ENCODE results near the gene KANSL1. TPM values are rescaled to one million over a fixed set of nuclear protein-coding genes. Genes with fewer than 3 reads are reported as not detected.
"Not testable (repeated sequence)": the region's sequence is repeated elsewhere in the genome, so short reads cannot be mapped to it uniquely, and the experiment has no call there.

Gene KANSL1
- total and polyA plus RNA-seq, 3 experiments from 2014 or later = 20.9 to 70.7 (median 69.2) TPM

DNA sequence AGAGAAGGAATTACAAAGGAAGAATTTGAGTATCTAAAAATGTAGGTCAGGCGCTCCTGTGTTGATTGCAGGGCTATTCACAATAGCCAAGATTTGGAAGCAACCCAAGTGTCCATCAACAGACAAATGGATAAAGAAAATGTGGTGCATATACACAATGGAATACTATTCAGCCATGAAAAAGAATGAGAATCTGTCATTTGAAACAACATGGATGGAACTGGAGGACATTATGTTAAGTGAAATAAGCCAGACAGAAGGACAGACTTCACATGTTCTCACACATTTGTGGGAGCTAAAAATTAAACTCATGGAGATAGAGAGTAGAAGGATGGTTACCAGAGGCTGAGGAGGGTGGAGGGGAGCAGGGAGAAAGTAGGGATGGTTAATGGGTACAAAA, 187.1 kb downstream of the KANSL1 start:
- H3K27me3 Mint-ChIP-seq; H3K4me1 ChIP-seq (ENCODE audit: insufficient read depth, low read length); H3K9me3 Mint-ChIP-seq; H3K9me3 ChIP-seq (ENCODE audit: low read length); H3K4me1 Mint-ChIP-seq; DNase-seq; H3K27ac ChIP-seq (ENCODE audit: low read depth, low read length); H3K4me3 Mint-ChIP-seq; POLR2A ChIA-PET; H3K36me3 Mint-ChIP-seq; H3K4me3 ChIP-seq (ENCODE audit: low read length); H3K36me3 ChIP-seq (ENCODE audit: insufficient read depth, low read length); H3K27me3 ChIP-seq (ENCODE audit: insufficient read depth, low read length, poor library complexity, severe bottlenecking); H3K27ac Mint-ChIP-seq; CTCF ChIA-PET: not testable (repeated sequence)

- Mint-ChIP-seq H3K27ac (peak overlapping the region in 1 of 8 donors; percentile 15), H3K36me3 (no peaks in the 10 kb centered on the region), H3K4me1 (peaks cover 0 to 3% (median 2%) of the 10 kb centered on the region in 3 donors), H3K27me3 (no peaks in the 10 kb centered on the region), H3K4me3 (no peak overlapping the region), H3K9me3 (no peaks in the 10 kb centered on the region)
- no peaks in the 10 kb centered on the region for H3K36me3 ChIP-seq (ENCODE audit: insufficient read depth, low read length)
- H3K9me3 ChIP-seq (ENCODE audit: low read length) = no peaks in the 10 kb centered on the region
- H3K27me3 ChIP-seq (ENCODE audit: insufficient read depth, low read length, poor library complexity, severe bottlenecking) = no peaks in the 10 kb centered on the region
- CTCF ChIA-PET = interaction anchor here (0.9 to 5.6 kb wide), 8 partner anchors 16 to 259 kb away, joined by 3 to 54 read pairs (median 9); partner anchors contain the start of gene KANSL1
- DNase-seq = no peak
- no peak overlapping the region for H3K27ac ChIP-seq (ENCODE audit: low read depth, low read length)
- POLR2A ChIA-PET = no interaction called here
- H3K4me1 ChIP-seq (ENCODE audit: insufficient read depth, low read length) = peaks cover 4% of the 10 kb centered on the region
- H3K4me3 ChIP-seq (ENCODE audit: low read length) = no peak overlapping the region
These were observed 189.1 kb downstream of the KANSL1 start for GRCh38 chr17:46003907-46004748.

- no peak overlapping the region for H3K4me3 ChIP-seq (ENCODE audit: low read length)
- POLR2A ChIA-PET = interaction anchor here (0.6 kb wide), 1 partner anchor 208 kb away, joined by 9 read pairs; no protein-coding TSS in a partner anchor
- Mint-ChIP-seq H3K4me3 (no peak overlapping the region), H3K27ac (peak overlapping the region in 2 of 8 donors; percentile 11 to 85), H3K4me1 (peaks cover 0 to 3% (median 2%) of the 10 kb centered on the region in 3 donors), H3K9me3 (no peaks in the 10 kb centered on the region), H3K27me3 (peaks cover 0 to 1% of the 10 kb centered on the region in 2 donors), H3K36me3 (no peaks in the 10 kb centered on the region)
- no peak overlapping the region for H3K27ac ChIP-seq (ENCODE audit: low read depth, low read length)
- H3K36me3 ChIP-seq (ENCODE audit: insufficient read depth, low read length) = no peaks in the 10 kb centered on the region
- H3K4me1 ChIP-seq (ENCODE audit: insufficient read depth, low read length) = peaks cover 4% of the 10 kb centered on the region
- no peaks in the 10 kb centered on the region for H3K9me3 ChIP-seq (ENCODE audit: low read length)
- CTCF ChIA-PET = interaction anchor here (1.2 to 5.6 kb wide), 14 partner anchors 12 to 260 kb away, joined by 3 to 54 read pairs (median 5); partner anchors contain the start of gene KANSL1
- no peaks in the 10 kb centered on the region for H3K27me3 ChIP-seq (ENCODE audit: insufficient read depth, low read length, poor library complexity, severe bottlenecking)
- no peak for DNase-seq
These were observed 190.3 kb downstream of the KANSL1 start for GRCh38 chr17:46002973-46003316.

- Histone ChIP-seq H3K27me3 (ENCODE audit: insufficient read depth, low read length, poor library complexity, severe bottlenecking) (no peaks in the 10 kb centered on the region), H3K27ac (ENCODE audit: low read depth, low read length) (no peak overlapping the region), H3K36me3 (ENCODE audit: insufficient read depth, low read length) (no peaks in the 10 kb centered on the region), H3K4me3 (ENCODE audit: low read length) (no peak overlapping the region), H3K9me3 (ENCODE audit: low read length) (no peaks in the 10 kb centered on the region), H3K4me1 (ENCODE audit: insufficient read depth, low read length) (peaks cover 4% of the 10 kb centered on the region)
- Mint-ChIP-seq H3K27me3 (peaks cover 0 to 1% of the 10 kb centered on the region in 2 donors), H3K4me1 (peaks cover 0 to 3% (median 2%) of the 10 kb centered on the region in 3 donors), H3K36me3 (no peaks in the 10 kb centered on the region), H3K9me3 (no peaks in the 10 kb centered on the region), H3K27ac (peak overlapping the region in 3 of 8 donors; percentile 72 to 86 (median 85)), H3K4me3 (no peak overlapping the region)
- DNase-seq = peak; percentile 60 to 77 (median 62)
- POLR2A ChIA-PET = interaction anchor here (0.6 kb wide), 1 partner anchor 209 kb away, joined by 9 read pairs; no protein-coding TSS in a partner anchor
- CTCF ChIA-PET = interaction anchor here (0.6 to 5.6 kb wide), 23 partner anchors 10 to 284 kb away, joined by 3 to 54 read pairs (median 3); partner anchors contain the start of gene KANSL1
These were observed 190.8 kb downstream of the KANSL1 start for GRCh38 chr17:46002311-46002972.

DNA sequence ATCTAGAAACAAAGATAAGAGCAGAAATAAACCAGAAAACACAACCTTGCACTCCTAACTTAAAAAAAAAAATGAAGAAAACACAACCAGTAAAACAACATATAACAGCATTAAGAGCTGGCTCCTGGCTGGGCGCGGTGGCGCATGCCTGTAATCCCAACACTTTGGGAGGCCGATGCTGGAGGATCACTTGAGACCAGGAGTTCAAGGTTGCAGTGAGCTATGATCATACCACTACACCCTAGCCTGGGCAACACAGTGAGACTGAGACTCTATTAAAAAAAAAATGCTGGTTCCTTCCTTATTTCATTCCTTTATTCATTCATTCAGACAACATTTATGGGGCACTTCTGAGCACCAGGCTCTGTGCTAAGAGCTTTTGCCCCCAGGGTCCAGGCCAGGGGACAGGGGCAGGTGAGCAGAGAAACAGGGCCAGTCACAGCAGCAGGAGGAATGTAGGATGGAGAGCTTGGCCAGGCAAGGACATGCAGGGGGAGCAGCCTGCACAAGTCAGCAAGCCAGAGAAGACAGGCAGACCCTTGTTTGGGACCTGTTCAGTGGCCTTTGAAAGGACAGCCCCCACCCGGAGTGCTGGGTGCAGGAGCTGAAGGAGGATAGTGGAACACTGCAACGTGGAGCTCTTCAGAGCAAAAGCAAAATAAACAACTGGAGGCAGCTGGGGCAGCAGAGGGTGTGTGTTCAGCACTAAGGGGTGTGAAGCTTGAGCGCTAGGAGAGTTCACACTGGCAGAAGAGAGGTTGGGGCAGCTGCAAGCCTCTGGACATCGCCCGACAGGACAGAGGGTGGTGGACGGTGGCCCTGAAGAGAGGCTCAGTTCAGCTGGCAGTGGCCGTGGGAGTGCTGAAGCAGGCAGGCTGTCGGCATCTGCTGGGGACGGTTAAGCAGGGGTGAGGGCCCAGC, 191.6 kb downstream of the KANSL1 start:
- Mint-ChIP-seq H3K4me1 (peaks cover 0 to 3% (median 2%) of the 10 kb centered on the region in 3 donors), H3K9me3 (no peaks in the 10 kb centered on the region), H3K36me3 (no peaks in the 10 kb centered on the region), H3K4me3 (no peak overlapping the region), H3K27ac (peak overlapping the region in 3 of 8 donors; percentile 24 to 72 (median 28)), H3K27me3 (peaks cover 0 to 1% of the 10 kb centered on the region in 2 donors)
- Histone ChIP-seq H3K4me3 (ENCODE audit: low read length) (no peak overlapping the region), H3K36me3 (ENCODE audit: insufficient read depth, low read length) (no peaks in the 10 kb centered on the region), H3K27ac (ENCODE audit: low read depth, low read length) (no peak overlapping the region), H3K9me3 (ENCODE audit: low read length) (no peaks in the 10 kb centered on the region), H3K4me1 (ENCODE audit: insufficient read depth, low read length) (peaks cover 4% of the 10 kb centered on the region), H3K27me3 (ENCODE audit: insufficient read depth, low read length, poor library complexity, severe bottlenecking) (no peaks in the 10 kb centered on the region)
- DNase-seq = no peak
- POLR2A ChIA-PET = no interaction called here
- CTCF ChIA-PET = interaction anchor here (0.6 to 5.6 kb wide), 19 partner anchors 9 to 285 kb away, joined by 3 to 54 read pairs (median 3); no protein-coding TSS in a partner anchor

GRCh38 chr17:46000757-46001156, 192.5 kb downstream of the KANSL1 start:
- Histone ChIP-seq H3K27ac (ENCODE audit: low read depth, low read length) (no peak overlapping the region), H3K4me3 (ENCODE audit: low read length) (no peak overlapping the region), H3K9me3 (ENCODE audit: low read length) (no peaks in the 10 kb centered on the region), H3K27me3 (ENCODE audit: insufficient read depth, low read length, poor library complexity, severe bottlenecking) (no peaks in the 10 kb centered on the region), H3K4me1 (ENCODE audit: insufficient read depth, low read length) (peaks cover 4% of the 10 kb centered on the region), H3K36me3 (ENCODE audit: insufficient read depth, low read length) (no peaks in the 10 kb centered on the region)
- H3K36me3 Mint-ChIP-seq = no peaks in the 10 kb centered on the region
- peaks cover 0 to 3% (median 2%) of the 10 kb centered on the region in 3 donors for H3K4me1 Mint-ChIP-seq
- H3K9me3 Mint-ChIP-seq = no peaks in the 10 kb centered on the region
- peak overlapping the region in 1 of 8 donors; percentile 66 for H3K27ac Mint-ChIP-seq
- ChIA-PET CTCF (interaction anchor here (0.8 to 5.6 kb wide), 6 partner anchors 20 to 286 kb away, joined by 3 to 54 read pairs (median 19); no protein-coding TSS in a partner anchor), POLR2A (no interaction called here)
- peaks cover 0 to 1% of the 10 kb centered on the region in 2 donors for H3K27me3 Mint-ChIP-seq
- DNase-seq = no peak
- H3K4me3 Mint-ChIP-seq = no peak overlapping the region

- Histone ChIP-seq H3K4me1 (ENCODE audit: insufficient read depth, low read length) (peaks cover 4% of the 10 kb centered on the region), H3K27me3 (ENCODE audit: insufficient read depth, low read length, poor library complexity, severe bottlenecking) (no peaks in the 10 kb centered on the region), H3K4me3 (ENCODE audit: low read length) (no peak overlapping the region), H3K36me3 (ENCODE audit: insufficient read depth, low read length) (no peaks in the 10 kb centered on the region), H3K27ac (ENCODE audit: low read depth, low read length) (no peak overlapping the region), H3K9me3 (ENCODE audit: low read length) (no peaks in the 10 kb centered on the region)
- H3K36me3 Mint-ChIP-seq = no peaks in the 10 kb centered on the region
- peaks cover 0 to 1% of the 10 kb centered on the region in 2 donors for H3K27me3 Mint-ChIP-seq
- no peak overlapping the region for H3K27ac Mint-ChIP-seq
- ChIA-PET POLR2A (no interaction called here), CTCF (interaction anchor here (0.8 to 5.6 kb wide), 5 partner anchors 20 to 286 kb away, joined by 3 to 54 read pairs (median 27); no protein-coding TSS in a partner anchor)
- H3K9me3 Mint-ChIP-seq = no peaks in the 10 kb centered on the region
- DNase-seq = no peak
- H3K4me3 Mint-ChIP-seq = no peak overlapping the region
- peaks cover 0 to 3% (median 2%) of the 10 kb centered on the region in 3 donors for H3K4me1 Mint-ChIP-seq
These were observed 192.9 kb downstream of the KANSL1 start for GRCh38 chr17:46000292-46000691.

All from CD8-positive, alpha-beta memory T cell (primary cell).